GM18505 (cell line): Measurements from ENCODE around the gene TMEM170B.

Source experiments
- ATAC-seq: cut with Tn5 transposase; IDR thresholded peaks from one replicate; pipeline ENCODE4 v1.9.1; 2021; ENCODE audit not compliant: unreplicated experiment
- POLR2A ChIP-seq: IDR thresholded peaks from 4 replicates; pipeline ENCODE4 v1.6.1; 2011; ENCODE audit warnings: borderline replicate concordance; ENCODE audit not compliant: insufficient read depth, insufficient read length; ENCODE audit errors: extremely low read depth

The TMEM170B gene

DNA sequence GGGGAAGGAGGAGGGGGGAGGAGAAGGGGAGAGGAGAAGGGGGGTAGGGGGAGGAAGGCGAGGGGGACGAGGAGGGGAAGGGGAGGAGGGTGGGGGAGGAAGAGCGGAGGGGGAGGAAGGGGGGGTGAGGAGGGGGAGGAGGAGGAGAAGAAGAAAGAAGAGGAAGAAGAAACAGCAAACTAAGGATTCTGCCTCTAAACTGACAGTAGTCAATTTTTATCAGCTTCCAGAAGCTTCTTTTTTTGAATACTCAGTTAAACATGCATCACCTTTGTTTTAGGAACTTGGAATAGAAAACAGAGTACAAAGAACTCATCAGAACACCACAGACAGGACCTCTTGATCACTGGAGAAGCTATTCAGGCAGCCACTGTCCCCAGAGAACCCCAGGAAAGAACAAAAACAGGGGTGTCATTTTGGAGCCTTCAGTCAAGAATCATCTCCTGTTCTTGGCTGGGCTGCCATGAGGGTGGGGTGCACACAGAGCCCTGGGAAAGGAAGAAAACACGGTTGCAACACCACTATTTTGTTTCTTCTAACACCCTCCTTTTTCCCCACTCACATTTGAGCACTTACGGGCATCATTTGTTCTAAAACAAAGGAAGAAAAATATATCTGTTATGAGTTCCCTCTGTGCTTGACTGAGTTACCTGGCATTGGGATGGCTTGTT, 67.4 kb downstream of the TMEM170B start:
- TF ChIP-seq POLR2A = no peak

DNA sequence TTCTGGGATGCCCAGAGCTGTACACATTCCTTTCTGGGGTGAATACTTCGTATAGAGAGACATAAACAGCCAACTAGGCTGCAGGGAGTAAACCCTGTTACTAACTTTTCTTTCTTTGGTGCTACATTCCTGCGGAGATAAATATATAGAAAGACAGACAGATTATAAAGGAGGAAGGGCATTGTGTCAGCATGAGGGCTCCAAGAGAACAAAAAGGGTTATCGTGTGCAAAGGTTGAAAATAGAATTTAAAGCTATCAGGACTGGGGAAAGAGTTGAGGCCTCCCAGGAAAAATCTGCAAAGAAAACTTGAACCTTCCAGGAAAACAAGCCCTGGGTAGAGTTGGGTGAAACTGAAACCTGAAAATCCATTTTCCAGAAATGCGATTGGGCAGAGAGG, 68.0 kb downstream of the TMEM170B start:
- TF ChIP-seq POLR2A = no peak
- ATAC-seq = no peak

More for the DNA sequence above, 67.4 kb downstream of the TMEM170B start:
- no peak for ATAC-seq

DNA sequence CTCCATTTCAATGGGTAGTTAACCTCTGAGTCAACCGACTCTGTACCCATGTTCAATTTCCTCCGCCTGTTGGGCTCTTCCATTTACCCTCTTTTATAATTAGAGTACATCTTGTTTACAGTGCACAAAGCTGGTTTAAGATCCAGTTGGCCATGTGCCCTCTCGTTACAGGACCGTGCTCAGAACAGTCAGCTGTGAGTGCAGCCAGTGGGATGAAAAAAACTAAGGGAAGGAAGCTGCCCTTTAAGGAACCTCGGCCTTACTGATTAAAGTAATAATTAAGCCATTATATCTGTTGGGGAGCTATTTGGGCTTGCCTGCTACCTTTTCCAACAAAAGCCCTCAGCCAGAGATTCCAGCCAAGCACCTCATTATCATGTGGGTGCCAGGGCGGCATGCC, 68.8 kb downstream of the TMEM170B start:
- no peak for TF ChIP-seq POLR2A
- no peak for ATAC-seq

- no peak for ATAC-seq
- no peak for TF ChIP-seq POLR2A
Measured at GRCh38 chr6:11607383-11607782, 69.8 kb downstream of the TMEM170B start.

DNA sequence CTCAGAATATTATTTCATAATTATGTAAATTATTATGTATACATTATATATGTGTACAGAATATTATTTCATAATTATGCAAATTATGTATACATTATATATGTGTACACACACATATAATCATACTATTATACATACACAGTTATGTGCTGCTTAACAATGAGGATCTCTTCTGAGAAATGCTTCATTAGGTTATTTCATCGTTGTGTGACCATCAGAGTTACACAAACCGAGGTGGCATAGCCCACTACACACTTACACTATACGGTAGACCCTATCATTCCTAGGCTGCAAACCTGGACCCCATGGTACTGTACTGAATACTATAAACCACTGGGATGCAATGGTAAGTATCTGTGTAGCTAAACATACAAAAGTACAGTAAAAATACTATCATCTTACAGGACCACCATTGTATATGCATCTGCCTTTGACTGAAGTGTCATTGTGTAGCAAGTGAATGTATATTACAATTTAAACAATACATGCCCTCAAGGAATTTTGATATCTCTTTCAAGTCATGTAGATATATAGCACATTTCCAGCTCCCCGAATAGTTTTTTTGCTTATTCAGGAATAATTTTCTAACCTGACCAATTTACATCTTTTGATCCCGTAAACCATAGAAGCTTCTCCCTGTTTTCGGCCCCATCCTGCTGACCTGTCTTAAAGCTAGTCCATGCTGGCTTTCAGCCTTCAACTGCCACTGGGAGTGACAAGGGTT, 71.2 kb downstream of the TMEM170B start:
- ATAC-seq = no peak
- no peak for TF ChIP-seq POLR2A

GRCh38 chr6:11609324-11610071, 71.9 kb downstream of the TMEM170B start:
- no peak for ATAC-seq
- no peak for TF ChIP-seq POLR2A

DNA sequence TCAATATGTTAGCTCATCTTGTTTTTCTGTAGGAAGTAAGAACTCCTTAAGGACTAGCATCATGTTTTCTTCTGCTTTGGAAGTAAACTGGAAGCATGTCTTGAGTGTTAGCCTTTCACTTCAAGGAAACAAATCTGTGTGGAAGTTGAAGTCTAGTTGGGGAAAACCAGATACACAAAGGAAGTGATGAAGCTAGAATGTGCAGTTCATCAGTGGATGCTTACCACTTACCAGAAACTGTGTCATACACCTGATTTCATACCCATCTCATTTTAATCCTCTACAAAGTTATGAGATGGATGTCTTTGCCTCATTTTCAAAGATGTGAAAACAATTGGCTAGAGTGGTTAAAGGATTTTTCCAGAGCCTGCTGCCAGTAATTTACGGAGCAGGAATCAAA, 75.8 kb downstream of the TMEM170B start:
- ATAC-seq = no peak
- no peak for TF ChIP-seq POLR2A

- no peak for TF ChIP-seq POLR2A
- ATAC-seq = no peak
Measured at GRCh38 chr6:11613858-11614257, 76.3 kb downstream of the TMEM170B start.

DNA sequence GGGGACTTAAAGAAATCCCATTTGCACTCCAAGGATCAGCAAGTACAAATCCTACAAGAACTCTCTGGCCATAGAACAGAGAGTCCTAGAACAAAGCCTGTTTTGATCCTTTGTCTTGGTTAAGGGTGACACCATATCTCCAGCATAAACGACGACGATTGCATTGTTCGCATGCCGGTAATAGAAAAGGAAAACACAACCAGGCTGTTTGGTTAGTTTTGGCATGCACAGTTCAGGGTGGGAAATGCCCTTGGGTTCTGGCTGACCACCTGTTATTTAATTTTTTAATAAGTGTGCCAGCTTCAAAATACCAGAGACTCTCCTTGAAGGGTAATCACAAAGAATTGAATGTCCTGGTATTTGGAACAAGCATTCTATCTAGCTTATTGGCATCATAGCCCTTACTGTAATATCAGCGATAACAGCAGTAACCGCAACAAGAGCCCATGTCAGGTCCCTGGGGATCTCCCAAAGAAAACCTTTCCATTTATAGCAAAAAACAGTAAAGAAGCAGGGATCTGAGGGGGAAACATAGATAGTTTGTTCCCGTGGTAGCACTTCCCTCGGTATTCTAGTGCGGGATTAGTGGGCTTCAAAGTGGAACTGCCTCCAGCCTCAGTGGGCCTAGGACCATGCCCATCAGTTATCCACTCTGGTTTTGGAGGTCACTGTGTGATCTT, 77.1 kb downstream of the TMEM170B start:
- no peak for ATAC-seq
- no peak for TF ChIP-seq POLR2A

GRCh38 chr6:11615214-11615602, 77.7 kb downstream of the TMEM170B start:
- TF ChIP-seq POLR2A = no peak
- ATAC-seq = no peak

GRCh38 chr6:11616200-11616611, 78.7 kb downstream of the TMEM170B start:
- no peak for TF ChIP-seq POLR2A
- ATAC-seq = no peak

DNA sequence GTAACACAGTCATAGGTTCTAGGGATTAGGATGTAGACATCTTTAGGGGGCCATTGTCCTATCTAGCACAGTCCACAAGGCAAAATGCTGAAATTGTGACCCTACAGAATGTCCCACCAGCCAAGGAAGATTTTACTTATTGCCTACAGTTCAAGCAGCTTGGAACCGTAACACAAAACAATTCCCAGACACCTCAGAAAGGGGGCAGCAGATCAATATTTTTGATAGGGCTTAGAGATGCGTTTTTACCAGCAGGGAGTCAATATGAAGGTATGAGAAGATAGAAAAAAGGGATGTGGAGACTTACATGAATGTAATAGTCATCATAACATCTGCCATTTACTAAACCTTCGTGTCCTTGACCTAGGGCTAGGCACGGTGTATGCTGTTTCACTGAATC, 81.0 kb downstream of the TMEM170B start:
- TF ChIP-seq POLR2A = no peak
- no peak for ATAC-seq

DNA sequence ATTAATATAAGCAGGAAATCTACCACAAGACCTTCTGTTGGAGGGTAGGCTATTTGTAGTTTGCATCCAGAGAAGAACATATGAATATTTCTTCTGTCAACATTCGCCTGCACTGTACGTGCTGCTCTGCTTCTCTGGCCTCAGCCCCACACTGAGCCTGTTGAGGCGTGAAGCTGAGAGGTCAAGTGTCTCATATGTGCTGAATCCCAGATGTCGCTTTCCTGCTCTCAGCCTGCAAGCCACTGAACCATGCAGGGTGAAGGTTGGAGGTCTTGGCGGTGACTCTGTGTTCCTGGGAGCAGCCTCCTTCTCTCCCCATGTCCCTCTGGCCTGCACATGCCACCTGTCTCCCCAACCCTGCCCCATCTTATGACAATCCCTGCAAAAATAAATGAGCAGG, 83.6 kb downstream of the TMEM170B start:
- ATAC-seq = no peak
- TF ChIP-seq POLR2A = no peak
